GM21576 (cell line): Measurements from ENCODE around the gene UNC13A.
"Not testable (repeated sequence)": the region's sequence is repeated elsewhere in the genome, so short reads cannot be mapped to it uniquely, and the experiment has no call there.

ENCODE experiments used
- ATAC-seq: cut with Tn5 transposase; IDR thresholded peaks from one replicate; pipeline ENCODE4 v1.9.1; 2021; ENCODE audit warnings: mild to moderate bottlenecking, moderate library complexity; ENCODE audit not compliant: unreplicated experiment

UNC13A gene

GRCh38 chr19:17576758-17577456 is 111.2 kb downstream of the UNC13A start:
- ATAC-seq = no peak

GRCh38 chr19:17575871-17576757 is 112.0 kb downstream of the UNC13A start:
- no peak for ATAC-seq

- ATAC-seq = no peak
These were observed 115.5 kb downstream of the UNC13A start for GRCh38 chr19:17572638-17573037.

- ATAC-seq = no peak
These were observed 117.4 kb downstream of the UNC13A start for GRCh38 chr19:17570791-17571190.

GRCh38 chr19:17570291-17570690 is 117.9 kb downstream of the UNC13A start:
- not testable (repeated sequence) for ATAC-seq

GRCh38 chr19:17567940-17568339 is 120.2 kb downstream of the UNC13A start:
- no peak for ATAC-seq

- no peak for ATAC-seq
These were observed 122.5 kb downstream of the UNC13A start for GRCh38 chr19:17565611-17566010.

GRCh38 chr19:17564781-17565180 is 123.4 kb downstream of the UNC13A start:
- ATAC-seq = no peak

GRCh38 chr19:17562561-17562960 is 125.6 kb downstream of the UNC13A start:
- ATAC-seq = no peak

- ATAC-seq = no peak
These were observed 126.1 kb downstream of the UNC13A start for GRCh38 chr19:17562097-17562496.

- ATAC-seq = no peak
These were observed 128.0 kb downstream of the UNC13A start for GRCh38 chr19:17560205-17560595.

- no peak for ATAC-seq
These were observed 130.7 kb downstream of the UNC13A start for GRCh38 chr19:17557466-17557865.

GRCh38 chr19:17556995-17557394 is 131.2 kb downstream of the UNC13A start:
- ATAC-seq = no peak

GRCh38 chr19:17555929-17556813 is 132.0 kb downstream of the UNC13A start:
- ATAC-seq = peak; percentile 30

GRCh38 chr19:17555480-17555928 is 132.7 kb downstream of the UNC13A start, which contains the start of gene COLGALT1:
Gene COLGALT1, plus strand, starts transcription at chr19:17555649. Its CDS starts 65 bp downstream, at chr19:17555714.
- ATAC-seq = peak; percentile 78

- ATAC-seq = no peak
These were observed 133.1 kb downstream of the UNC13A start for GRCh38 chr19:17554968-17555479.

GRCh38 chr19:17553256-17553655 is 134.9 kb downstream of the UNC13A start:
- no peak for ATAC-seq

- ATAC-seq = not testable (repeated sequence)
These were observed 135.4 kb downstream of the UNC13A start for GRCh38 chr19:17552735-17553134.
